ENCODE results near the gene NIPAL4.
"Not testable (repeated sequence)": the region's sequence is repeated elsewhere in the genome, so short reads cannot be mapped to it uniquely, and the experiment has no call there.

The NIPAL4 gene

GRCh38 chr5:157470631-157471030 is 10.6 kb downstream of the NIPAL4 start:
- H3K9me3 Mint-ChIP-seq, result no peaks in the 10 kb centered on the region
- DNase-seq, result no peak
- no peak overlapping the region for H3K4me3 Mint-ChIP-seq
- H3K36me3 Mint-ChIP-seq, result peaks cover 27% of the 10 kb centered on the region
- H3K27me3 Mint-ChIP-seq, result no peaks in the 10 kb centered on the region
- H3K4me1 Mint-ChIP-seq, result no peaks in the 10 kb centered on the region
- CTCF ChIA-PET, result interaction anchor here (0.7 to 3.7 kb wide), 7 partner anchors 11 to 38 kb away, joined by 3 to 30 read pairs (median 6); partner anchors contain the start of gene NIPAL4
- H3K27ac Mint-ChIP-seq, result no peak overlapping the region

DNA sequence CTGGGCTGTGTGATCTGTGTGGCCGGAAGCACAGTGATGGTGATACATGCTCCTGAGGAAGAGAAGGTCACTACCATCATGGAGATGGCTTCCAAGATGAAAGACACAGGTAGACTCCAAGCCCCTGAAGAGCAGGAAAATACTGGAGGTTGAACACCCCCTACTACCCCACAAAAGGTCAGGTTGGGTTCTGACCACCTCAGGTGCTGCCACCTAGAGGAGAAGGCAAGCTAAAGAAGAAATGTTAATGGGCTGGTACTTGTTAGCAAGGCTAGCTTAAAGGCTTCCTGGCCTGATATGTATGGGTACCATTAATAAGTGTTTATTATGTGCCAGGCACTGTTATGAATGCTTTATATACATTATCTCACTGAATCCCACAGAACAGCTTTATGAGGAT is 11.7 kb downstream of the NIPAL4 start:
- Mint-ChIP-seq H3K27me3 (no peaks in the 10 kb centered on the region), H3K4me3 (no peak overlapping the region), H3K27ac (no peak overlapping the region), H3K36me3 (peaks cover 30% of the 10 kb centered on the region), H3K4me1 (peaks cover 2% of the 10 kb centered on the region), H3K9me3 (no peaks in the 10 kb centered on the region)
- DNase-seq, result no peak
- CTCF ChIA-PET, result interaction anchor here (0.6 to 3.7 kb wide), 20 partner anchors 8 to 322 kb away, joined by 3 to 30 read pairs (median 4); partner anchors contain the start of gene NIPAL4

- Mint-ChIP-seq H3K9me3 (no peaks in the 10 kb centered on the region), H3K27ac (peak overlapping the region; percentile 42), H3K4me3 (no peak overlapping the region), H3K36me3 (peaks cover 46% of the 10 kb centered on the region), H3K27me3 (no peaks in the 10 kb centered on the region), H3K4me1 (peaks cover 21% of the 10 kb centered on the region)
- CTCF ChIA-PET, result interaction anchor here (1.0 to 1.9 kb wide), 3 partner anchors 41 to 286 kb away, joined by 3 to 5 read pairs (median 4); partner anchors contain the start of gene LSM11
- no peak for DNase-seq
Measured at GRCh38 chr5:157473383-157474320, 13.6 kb downstream of the NIPAL4 start.

GRCh38 chr5:157475432-157475831 is 15.4 kb downstream of the NIPAL4 start:
- CTCF ChIA-PET, result interaction anchor here (1.0 to 2.0 kb wide), 3 partner anchors 10 to 43 kb away, joined by 3 to 9 read pairs (median 6); no protein-coding TSS in a partner anchor
- H3K9me3 Mint-ChIP-seq, result no peaks in the 10 kb centered on the region
- H3K4me3 Mint-ChIP-seq, result no peak overlapping the region
- no peak for DNase-seq
- peaks cover 39% of the 10 kb centered on the region for H3K4me1 Mint-ChIP-seq
- H3K27ac Mint-ChIP-seq, result no peak overlapping the region
- H3K27me3 Mint-ChIP-seq, result no peaks in the 10 kb centered on the region
- peaks cover 61% of the 10 kb centered on the region for H3K36me3 Mint-ChIP-seq

DNA sequence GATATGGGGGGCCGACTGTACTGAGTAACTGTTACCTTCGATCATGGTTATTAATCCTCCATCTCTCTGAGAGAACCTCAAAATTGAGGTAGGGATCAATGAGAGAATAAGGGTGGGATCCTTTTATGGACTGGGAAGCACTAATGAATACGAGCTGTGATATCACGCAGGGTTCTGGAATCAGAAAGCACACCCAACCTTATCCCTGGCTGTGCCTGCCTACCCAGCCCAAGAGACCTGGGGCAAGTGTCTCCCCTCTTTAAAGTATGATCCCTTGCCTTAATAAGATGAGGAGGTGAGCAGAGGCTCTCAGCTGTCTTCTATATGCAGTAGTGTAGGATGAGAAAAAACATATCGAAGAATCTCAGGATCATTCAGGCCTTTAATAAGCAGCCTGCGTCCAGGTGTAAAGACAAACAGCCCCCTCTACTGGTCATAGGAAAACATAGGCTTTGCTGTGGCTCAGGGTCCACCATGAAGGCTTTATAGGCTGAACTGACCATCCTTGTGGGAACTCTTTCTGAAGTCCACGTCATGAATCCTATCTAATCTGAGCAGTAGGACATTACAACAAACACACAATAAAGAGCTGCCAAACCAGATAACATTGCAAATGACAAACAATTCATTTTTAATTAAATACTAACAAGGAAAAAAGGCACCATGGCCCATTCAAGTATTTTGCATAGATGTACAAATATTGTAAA is 16.8 kb downstream of the NIPAL4 start:
- Mint-ChIP-seq H3K4me3 (no peak overlapping the region), H3K4me1 (peaks cover 53% of the 10 kb centered on the region), H3K27me3 (no peaks in the 10 kb centered on the region), H3K36me3 (peaks cover 72% of the 10 kb centered on the region), H3K27ac (peak overlapping the region; percentile 72), H3K9me3 (no peaks in the 10 kb centered on the region)
- CTCF ChIA-PET, result interaction anchor here (0.6 to 2.0 kb wide), 10 partner anchors 8 to 266 kb away, joined by 3 to 10 read pairs (median 4); partner anchors contain the start of genes LSM11 and NIPAL4
- DNase-seq, result peak; percentile 41

DNA sequence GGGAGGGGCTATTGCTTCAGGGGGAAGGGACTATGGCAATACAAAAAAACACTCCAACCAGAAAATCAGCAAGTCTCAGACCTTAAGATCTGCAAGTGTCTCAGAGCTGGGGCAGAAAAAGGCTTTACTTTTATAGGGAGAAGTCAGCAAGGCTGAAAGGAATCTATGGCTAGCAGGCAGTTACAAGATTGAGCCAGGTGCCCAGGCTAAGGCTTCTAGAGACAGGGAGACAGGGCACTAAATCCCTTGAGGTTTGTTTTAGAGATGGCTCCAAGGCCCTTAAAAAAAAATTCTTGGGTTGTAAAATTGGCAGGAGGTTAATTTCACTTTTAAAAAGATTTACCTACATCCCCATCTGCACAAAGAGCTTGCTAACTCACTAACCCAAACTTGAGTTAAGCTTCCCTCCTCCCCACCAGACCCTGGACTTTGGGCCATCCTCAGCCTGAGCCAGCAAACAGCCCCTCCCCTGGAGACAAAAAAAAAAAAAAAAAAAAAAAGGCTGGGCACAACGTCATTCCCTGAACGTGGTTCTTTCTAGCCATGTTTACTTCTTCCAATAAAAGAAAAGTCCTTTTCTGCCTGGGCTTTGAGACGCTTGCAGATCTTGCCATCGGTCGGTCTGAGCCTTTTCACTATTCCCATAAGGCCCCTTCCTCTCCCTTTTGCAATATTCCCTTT is 17.9 kb downstream of the NIPAL4 start:
- H3K27me3 Mint-ChIP-seq, result no peaks in the 10 kb centered on the region
- CTCF ChIA-PET, result interaction anchor here (1.0 to 2.0 kb wide), 5 partner anchors 9 to 240 kb away, joined by 3 to 10 read pairs (median 5); no protein-coding TSS in a partner anchor
- H3K4me1 Mint-ChIP-seq, result peaks cover 64% of the 10 kb centered on the region
- H3K9me3 Mint-ChIP-seq, result peaks cover 3% of the 10 kb centered on the region
- H3K27ac Mint-ChIP-seq, result peak overlapping the region; percentile 95
- DNase-seq, result no peak
- peaks cover 74% of the 10 kb centered on the region for H3K36me3 Mint-ChIP-seq
- no peak overlapping the region for H3K4me3 Mint-ChIP-seq

- CTCF ChIA-PET, result interaction anchor here (1.4 kb wide), 1 partner anchor 109 kb away, joined by 3 read pairs; no protein-coding TSS in a partner anchor
- peak; percentile 45 for DNase-seq
- Mint-ChIP-seq H3K9me3 (peaks cover 3% of the 10 kb centered on the region), H3K4me1 (peaks cover 64% of the 10 kb centered on the region), H3K27ac (peak overlapping the region; percentile 95), H3K36me3 (peaks cover 73% of the 10 kb centered on the region), H3K27me3 (no peaks in the 10 kb centered on the region), H3K4me3 (no peak overlapping the region)
Measured at GRCh38 chr5:157478726-157479125, 18.7 kb downstream of the NIPAL4 start.

DNA sequence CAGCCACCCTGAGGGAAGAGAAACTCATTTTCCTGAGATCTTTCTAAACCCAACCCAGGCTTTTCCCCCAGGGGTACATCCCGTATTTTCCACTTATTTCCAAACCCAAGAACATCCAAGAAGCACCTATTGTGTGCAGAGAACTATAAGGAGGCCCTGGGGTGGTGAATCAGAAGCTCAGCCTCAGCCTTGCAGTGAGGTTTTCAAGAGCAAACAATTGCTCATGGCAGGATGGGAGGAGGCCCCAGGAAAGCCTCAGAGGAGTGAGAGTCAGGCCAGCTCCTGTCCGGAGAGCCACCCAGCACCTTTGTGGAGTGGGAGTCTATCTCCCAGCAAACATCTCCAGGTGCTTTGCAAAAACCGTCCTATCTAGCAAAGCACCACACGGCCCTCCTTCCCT is 19.2 kb downstream of the NIPAL4 start:
- no peak for DNase-seq
- Mint-ChIP-seq H3K4me1 (peaks cover 68% of the 10 kb centered on the region), H3K4me3 (no peak overlapping the region), H3K36me3 (peaks cover 78% of the 10 kb centered on the region), H3K27me3 (no peaks in the 10 kb centered on the region), H3K9me3 (peaks cover 3% of the 10 kb centered on the region), H3K27ac (peak overlapping the region; percentile 95)
- CTCF ChIA-PET, result interaction anchor here (0.6 to 2.4 kb wide), 6 partner anchors 48 to 264 kb away, joined by 3 to 8 read pairs (median 4); partner anchors contain the start of gene LSM11

DNA sequence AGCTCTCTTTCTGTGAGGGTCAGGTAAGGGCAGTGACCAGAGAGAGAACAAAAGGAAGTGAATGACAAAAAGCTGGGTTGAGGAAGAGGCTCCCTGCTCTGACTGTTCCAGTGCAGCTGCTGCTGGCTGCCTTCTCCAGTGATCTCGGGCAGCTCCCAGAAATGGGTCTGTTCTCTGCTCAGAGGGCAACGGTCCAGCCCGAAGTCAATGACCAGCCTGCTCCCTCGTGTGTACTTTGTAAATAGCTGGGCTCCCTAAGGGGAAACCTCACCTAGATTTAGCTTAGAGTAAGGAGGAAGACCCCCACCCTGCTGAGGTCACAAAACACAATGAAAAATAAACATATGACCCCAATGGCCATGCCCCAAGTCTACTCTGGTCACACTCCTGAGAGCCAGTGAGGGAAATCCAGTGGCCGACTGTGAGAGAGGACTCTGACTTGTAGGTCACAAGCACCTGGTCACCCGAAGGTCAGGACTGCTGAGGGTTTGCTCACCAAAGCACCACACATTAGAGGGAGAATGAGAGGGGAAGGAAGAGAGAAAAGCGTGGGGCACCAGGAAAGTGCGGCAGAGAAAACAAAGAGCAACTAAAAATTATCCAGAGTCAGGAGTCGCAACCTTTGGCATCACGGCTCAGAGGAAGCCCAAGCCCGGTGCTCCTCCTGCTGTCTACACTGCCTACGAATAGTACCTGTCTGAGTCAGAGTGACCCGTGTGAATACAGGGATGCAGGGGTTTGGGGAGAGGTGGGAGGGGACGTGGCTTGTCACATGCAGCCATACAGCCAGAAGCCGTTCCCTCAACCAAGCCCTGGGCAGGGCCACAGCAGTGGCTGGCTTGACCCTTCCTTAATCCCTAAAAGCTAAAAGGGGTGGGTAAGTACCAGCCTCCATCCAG is 19.8 kb downstream of the NIPAL4 start:
- peaks cover 72% of the 10 kb centered on the region for H3K4me1 Mint-ChIP-seq
- DNase-seq, result no peak

GRCh38 chr5:157481265-157481664 is 21.3 kb downstream of the NIPAL4 start:
- Mint-ChIP-seq H3K36me3 (peaks cover 83% of the 10 kb centered on the region), H3K9me3 (peaks cover 3% of the 10 kb centered on the region), H3K4me3 (peak overlapping the region; percentile 31), H3K27ac (peak overlapping the region; percentile 95), H3K27me3 (no peaks in the 10 kb centered on the region), H3K4me1 (peaks cover 82% of the 10 kb centered on the region)
- peak; percentile 54 for DNase-seq
- CTCF ChIA-PET, result interaction anchor here (1.3 to 2.4 kb wide), 5 partner anchors 9 to 262 kb away, joined by 4 to 9 read pairs (median 7); partner anchors contain the start of gene LSM11

More for the DNA sequence above, 19.8 kb downstream of the NIPAL4 start:
- Mint-ChIP-seq H3K4me3 (no peak overlapping the region), H3K27me3 (no peaks in the 10 kb centered on the region), H3K9me3 (peaks cover 3% of the 10 kb centered on the region), H3K27ac (peak overlapping the region; percentile 95), H3K36me3 (peaks cover 79% of the 10 kb centered on the region)
- CTCF ChIA-PET, result interaction anchor here (0.6 to 2.4 kb wide), 10 partner anchors 8 to 263 kb away, joined by 3 to 9 read pairs (median 4); partner anchors contain the start of gene LSM11

DNA sequence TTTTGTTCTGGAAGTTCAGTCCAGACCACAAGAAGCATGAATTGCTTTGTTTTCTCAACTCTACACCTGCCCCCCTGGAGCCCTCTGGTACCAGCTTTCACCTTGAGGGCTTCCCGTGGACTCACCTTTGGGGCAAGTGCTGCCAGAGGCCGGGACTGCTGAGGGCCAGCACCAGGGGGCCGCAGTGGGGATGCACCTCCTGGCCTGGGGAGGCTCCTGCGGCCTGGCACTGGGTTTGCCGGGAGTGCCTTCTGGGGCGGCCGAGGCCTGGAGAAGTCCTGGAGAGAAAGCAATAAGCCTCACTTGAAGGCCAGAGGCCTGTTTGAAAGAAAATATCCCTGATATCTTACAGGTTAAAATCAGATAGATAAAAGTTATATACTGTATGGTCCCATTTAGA is 21.7 kb downstream of the NIPAL4 start:
- DNase-seq, result no peak
- Mint-ChIP-seq H3K4me3 (no peak overlapping the region), H3K4me1 (peaks cover 85% of the 10 kb centered on the region), H3K27ac (peak overlapping the region; percentile 95), H3K27me3 (no peaks in the 10 kb centered on the region), H3K36me3 (peaks cover 85% of the 10 kb centered on the region), H3K9me3 (peaks cover 3% of the 10 kb centered on the region)
- CTCF ChIA-PET, result interaction anchor here (1.4 to 1.7 kb wide), 3 partner anchors 10 to 237 kb away, joined by 4 to 9 read pairs (median 7); no protein-coding TSS in a partner anchor

DNA sequence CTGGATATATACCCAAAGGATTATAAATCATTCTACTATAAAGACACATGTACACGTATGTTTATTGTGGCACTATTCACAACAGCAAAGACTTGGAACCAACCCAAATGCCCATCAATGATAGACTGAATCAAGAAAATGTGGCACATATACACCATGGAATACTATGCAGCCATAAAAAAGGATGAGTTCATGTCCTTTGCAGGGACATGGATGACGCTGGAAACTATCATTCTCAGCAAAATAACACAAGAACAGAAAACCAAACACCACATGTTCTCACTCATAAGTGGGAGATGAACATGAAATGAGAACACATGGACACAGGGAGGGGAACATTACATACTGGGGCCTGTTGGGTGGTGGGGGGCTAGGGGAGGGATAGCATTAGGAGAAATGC is 22.7 kb downstream of the NIPAL4 start:
- Mint-ChIP-seq H3K27ac (peak overlapping the region; percentile 71), H3K36me3 (peaks cover 85% of the 10 kb centered on the region), H3K4me1 (peaks cover 85% of the 10 kb centered on the region)
- CTCF ChIA-PET, H3K9me3 Mint-ChIP-seq, H3K27me3 Mint-ChIP-seq, DNase-seq, H3K4me3 Mint-ChIP-seq: not testable (repeated sequence)
